Skeletal muscle tissue (tissue), 4 donors: ENCODE measurements around the gene GTF3C5. TPM values are rescaled to one million over a fixed set of nuclear protein-coding genes. Genes with fewer than 3 reads are reported as not detected.
"Not testable (repeated sequence)": the region's sequence is repeated elsewhere in the genome, so short reads cannot be mapped to it uniquely, and the experiment has no call there.

Source experiments
- H3K27ac ChIP-seq: one replicate; pipeline ENCODE4 v1.7.0; 2013; ENCODE audit warnings: mild to moderate bottlenecking, low read depth, low read length, inconsistent platforms
- H3K27me3 ChIP-seq, 3 donors: one replicate each; pipeline ENCODE4 v1.7.0; 2013; ENCODE audit warnings: low read length in 3 of 3; ENCODE audit not compliant: control insufficient read depth in 3 of 3, insufficient read depth in 3 of 3
- H3K36me3 ChIP-seq, 3 donors: one replicate each; pipeline ENCODE4 v1.7.0; 2013; ENCODE audit warnings: low read length in 3 of 3; ENCODE audit not compliant: control insufficient read depth in 3 of 3, insufficient read depth in 3 of 3
- H3K4me1 ChIP-seq, 3 donors: one replicate each; pipeline ENCODE4 v1.7.0; 2013; ENCODE audit warnings: low read length in 3 of 3, mild to moderate bottlenecking in 3 of 3; ENCODE audit not compliant: control insufficient read depth in 3 of 3, insufficient read depth in 3 of 3
- H3K4me3 ChIP-seq, 3 donors: one replicate each; pipeline ENCODE4 v1.7.0; 2013; ENCODE audit warnings: low read length in 3 of 3
- H3K9ac ChIP-seq, 3 donors: one replicate each; pipeline ENCODE4 v1.7.0; 2013; ENCODE audit warnings: low read length in 3 of 3, mild to moderate bottlenecking in 3 of 3, moderate library complexity in 2 of 3, low read depth in 1 of 3
- H3K9me3 ChIP-seq, 3 donors: one replicate each; pipeline ENCODE4 v1.7.0; 2013; ENCODE audit warnings: low read length in 3 of 3; ENCODE audit not compliant: control insufficient read depth in 3 of 3
- total RNA-seq: library from RNA; depleted of rRNA; stranded (reverse); fragments of >200 nt; gene quantifications from one replicate; pipeline ENCODE4 v1.2.3, GENCODE V29; 2014
- donor health status: Osteomylitis.

Gene GTF3C5
- total RNA-seq, 1 donor from 2014 or later, result 28.2 TPM

- Histone ChIP-seq H3K36me3 (no peaks in the 10 kb centered on the region), H3K27ac (no peak overlapping the region), H3K4me1 (peaks cover 9 to 14% (median 11%) of the 10 kb centered on the region in 3 donors), H3K9me3 (no peaks in the 10 kb centered on the region), H3K9ac (no peak overlapping the region), H3K4me3 (no peak overlapping the region), H3K27me3 (peaks cover 39 to 64% (median 49%) of the 10 kb centered on the region in 3 donors)
These were observed 42.4 kb upstream of the GTF3C5 start for GRCh38 chr9:132988244-132989013.

GRCh38 chr9:132989014-132989310, 41.8 kb upstream of the GTF3C5 start:
- peaks cover 9 to 14% (median 11%) of the 10 kb centered on the region in 3 donors for H3K4me1 ChIP-seq
- no peak overlapping the region for H3K4me3 ChIP-seq
- no peaks in the 10 kb centered on the region for H3K36me3 ChIP-seq
- no peaks in the 10 kb centered on the region for H3K9me3 ChIP-seq
- no peak overlapping the region for H3K9ac ChIP-seq
- no peak overlapping the region for H3K27ac ChIP-seq
- H3K27me3 ChIP-seq, result peaks cover 43 to 69% (median 54%) of the 10 kb centered on the region in 3 donors

GRCh38 chr9:132989414-132989996, 41.3 kb upstream of the GTF3C5 start:
- H3K4me1 ChIP-seq, result peaks cover 9 to 14% (median 11%) of the 10 kb centered on the region in 3 donors
- no peaks in the 10 kb centered on the region for H3K9me3 ChIP-seq
- H3K9ac ChIP-seq, result no peak overlapping the region
- no peak overlapping the region for H3K4me3 ChIP-seq
- H3K27ac ChIP-seq, result no peak overlapping the region
- no peaks in the 10 kb centered on the region for H3K36me3 ChIP-seq
- H3K27me3 ChIP-seq, result peaks cover 48 to 72% (median 58%) of the 10 kb centered on the region in 3 donors

GRCh38 chr9:132989998-132990557, 40.7 kb upstream of the GTF3C5 start:
- not testable (repeated sequence) for H3K36me3 ChIP-seq, H3K9me3 ChIP-seq, H3K4me3 ChIP-seq, H3K9ac ChIP-seq, H3K27ac ChIP-seq
- H3K27me3 ChIP-seq, result peaks cover 54 to 75% (median 60%) of the 10 kb centered on the region in 3 donors
- peaks cover 9 to 14% (median 11%) of the 10 kb centered on the region in 3 donors for H3K4me1 ChIP-seq

- Histone ChIP-seq H3K4me1 (peaks cover 8 to 12% (median 10%) of the 10 kb centered on the region in 3 donors), H3K9me3 (no peaks in the 10 kb centered on the region), H3K4me3 (no peak overlapping the region), H3K9ac (no peak overlapping the region), H3K27ac (no peak overlapping the region), H3K27me3 (peaks cover 56 to 74% (median 59%) of the 10 kb centered on the region in 3 donors), H3K36me3 (no peaks in the 10 kb centered on the region)
These were observed 40.0 kb upstream of the GTF3C5 start for GRCh38 chr9:132990781-132991180.

GRCh38 chr9:132991351-132992300, 39.2 kb upstream of the GTF3C5 start:
- no peak overlapping the region for H3K9ac ChIP-seq
- no peak overlapping the region for H3K27ac ChIP-seq
- H3K9me3 ChIP-seq, result no peaks in the 10 kb centered on the region
- H3K4me3 ChIP-seq, result no peak overlapping the region
- H3K4me1 ChIP-seq, result peaks cover 2 to 4% (median 2%) of the 10 kb centered on the region in 3 donors
- no peaks in the 10 kb centered on the region for H3K36me3 ChIP-seq
- H3K27me3 ChIP-seq, result peaks cover 52 to 75% (median 65%) of the 10 kb centered on the region in 3 donors

- Histone ChIP-seq H3K9ac (no peak overlapping the region), H3K36me3 (no peaks in the 10 kb centered on the region), H3K4me1 (no peaks in the 10 kb centered on the region), H3K4me3 (no peak overlapping the region), H3K9me3 (no peaks in the 10 kb centered on the region), H3K27me3 (peaks cover 48 to 69% (median 61%) of the 10 kb centered on the region in 3 donors), H3K27ac (no peak overlapping the region)
These were observed 37.3 kb upstream of the GTF3C5 start for GRCh38 chr9:132993511-132993939.

- Histone ChIP-seq H3K4me3 (no peak overlapping the region), H3K27ac (no peak overlapping the region), H3K9ac (no peak overlapping the region), H3K4me1 (no peaks in the 10 kb centered on the region), H3K9me3 (no peaks in the 10 kb centered on the region), H3K27me3 (peaks cover 52 to 66% (median 60%) of the 10 kb centered on the region in 3 donors), H3K36me3 (no peaks in the 10 kb centered on the region)
These were observed 36.2 kb upstream of the GTF3C5 start for GRCh38 chr9:132994410-132995120.

GRCh38 chr9:132995121-132995420, 35.7 kb upstream of the GTF3C5 start:
- H3K36me3 ChIP-seq, result no peaks in the 10 kb centered on the region
- H3K9me3 ChIP-seq, result no peaks in the 10 kb centered on the region
- no peak overlapping the region for H3K4me3 ChIP-seq
- peaks cover 56 to 69% (median 65%) of the 10 kb centered on the region in 3 donors for H3K27me3 ChIP-seq
- no peaks in the 10 kb centered on the region for H3K4me1 ChIP-seq
- H3K27ac ChIP-seq, result no peak overlapping the region
- H3K9ac ChIP-seq, result no peak overlapping the region
